Measurements from ENCODE around the gene CERK. TPM values are rescaled to one million over a fixed set of nuclear protein-coding genes. Genes with fewer than 3 reads are reported as not detected.

Gene CERK
- polyA plus RNA-seq, 1 donor from 2014 or later = 57.4 TPM

DNA sequence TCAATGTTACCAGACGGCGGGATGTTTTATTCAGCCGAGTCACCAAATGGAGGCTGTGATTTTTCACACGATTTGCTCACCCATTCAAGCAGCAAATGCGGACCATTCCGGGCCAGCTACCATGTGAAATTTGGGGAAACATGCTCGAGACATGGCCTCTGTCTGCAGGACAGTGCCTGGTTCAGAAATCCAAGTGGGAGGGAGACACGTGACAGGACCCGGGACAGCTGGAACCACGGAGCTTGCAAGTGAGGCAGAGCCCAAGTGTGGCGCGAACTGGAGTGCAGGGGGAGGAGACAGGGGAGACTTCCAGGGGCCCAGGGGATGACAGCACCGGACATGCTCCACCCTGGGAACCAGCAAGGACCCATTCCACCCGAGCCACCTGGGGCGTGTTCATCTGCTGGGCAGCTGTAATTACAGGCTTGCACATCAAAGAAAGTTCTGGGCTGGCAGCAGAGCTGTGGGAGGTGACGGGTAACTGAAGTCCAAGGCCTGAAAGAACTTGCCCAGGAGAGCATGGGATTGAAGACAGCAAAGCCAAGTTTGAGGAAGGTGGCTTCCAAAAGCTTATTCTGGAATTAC lies 16.5 kb downstream of the CERK start:
- Histone ChIP-seq H4K20me1 (ENCODE audit: insufficient read depth) (no peaks in the 10 kb centered on the region), H2AFZ (ENCODE audit: low read depth, low read length) (no peak overlapping the region), H3F3A (ENCODE audit: insufficient read depth, low read length, poor library complexity, severe bottlenecking) (no peaks in the 10 kb centered on the region), H3K4me3 (ENCODE audit: low read length) (no peak overlapping the region), H3K36me3 (ENCODE audit: insufficient read depth, low read length) (no peaks in the 10 kb centered on the region), H3K27me3 (ENCODE audit: insufficient read depth, low read depth, low read length) (no peaks in the 10 kb centered on the region), H3K79me2 (replicated peaks; ENCODE audit: insufficient read depth, low read length) (no peaks in the 10 kb centered on the region), H3K27ac (ENCODE audit: low read length) (no peak overlapping the region), H3K9me3 (ENCODE audit: low read length) (no peaks in the 10 kb centered on the region), H3K4me2 (ENCODE audit: low read length) (no peak overlapping the region), H3K9me2 (ENCODE audit: insufficient read depth, low read length) (no peaks in the 10 kb centered on the region), H3K9ac (ENCODE audit: low read length) (no peak overlapping the region)
- TF ChIP-seq EP300 (conservative IDR thresholded peaks at IDR 0.05; ENCODE audit: poor library complexity, severe bottlenecking) (no peak), MXI1 (conservative IDR thresholded peaks at IDR 0.05; ENCODE audit: poor library complexity, severe bottlenecking) (no peak), EZH2 (IDR thresholded peaks at IDR 0.05; ENCODE audit: borderline replicate concordance, insufficient read depth, low read length, poor library complexity, severe bottlenecking) (no peak), SMC3 (conservative IDR thresholded peaks at IDR 0.05; ENCODE audit: poor library complexity) (no peak), RAD21 (conservative IDR thresholded peaks at IDR 0.05) (no peak), TAF1 (IDR thresholded peaks at IDR 0.05; ENCODE audit: low read depth) (no peak), POLR2AphosphoS5 (IDR thresholded peaks at IDR 0.05) (no peak)
- TF ChIP-seq, protein P1, sequence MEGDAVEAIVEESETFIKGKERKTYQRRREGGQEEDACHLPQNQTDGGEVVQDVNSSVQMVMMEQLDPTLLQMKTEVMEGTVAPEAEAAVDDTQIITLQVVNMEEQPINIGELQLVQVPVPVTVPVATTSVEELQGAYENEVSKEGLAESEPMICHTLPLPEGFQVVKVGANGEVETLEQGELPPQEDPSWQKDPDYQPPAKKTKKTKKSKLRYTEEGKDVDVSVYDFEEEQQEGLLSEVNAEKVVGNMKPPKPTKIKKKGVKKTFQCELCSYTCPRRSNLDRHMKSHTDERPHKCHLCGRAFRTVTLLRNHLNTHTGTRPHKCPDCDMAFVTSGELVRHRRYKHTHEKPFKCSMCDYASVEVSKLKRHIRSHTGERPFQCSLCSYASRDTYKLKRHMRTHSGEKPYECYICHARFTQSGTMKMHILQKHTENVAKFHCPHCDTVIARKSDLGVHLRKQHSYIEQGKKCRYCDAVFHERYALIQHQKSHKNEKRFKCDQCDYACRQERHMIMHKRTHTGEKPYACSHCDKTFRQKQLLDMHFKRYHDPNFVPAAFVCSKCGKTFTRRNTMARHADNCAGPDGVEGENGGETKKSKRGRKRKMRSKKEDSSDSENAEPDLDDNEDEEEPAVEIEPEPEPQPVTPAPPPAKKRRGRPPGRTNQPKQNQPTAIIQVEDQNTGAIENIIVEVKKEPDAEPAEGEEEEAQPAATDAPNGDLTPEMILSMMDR (IDR thresholded peaks at IDR 0.05; ENCODE audit: poor library complexity, severe bottlenecking) = no peak
- TF ChIP-seq, protein P2, sequence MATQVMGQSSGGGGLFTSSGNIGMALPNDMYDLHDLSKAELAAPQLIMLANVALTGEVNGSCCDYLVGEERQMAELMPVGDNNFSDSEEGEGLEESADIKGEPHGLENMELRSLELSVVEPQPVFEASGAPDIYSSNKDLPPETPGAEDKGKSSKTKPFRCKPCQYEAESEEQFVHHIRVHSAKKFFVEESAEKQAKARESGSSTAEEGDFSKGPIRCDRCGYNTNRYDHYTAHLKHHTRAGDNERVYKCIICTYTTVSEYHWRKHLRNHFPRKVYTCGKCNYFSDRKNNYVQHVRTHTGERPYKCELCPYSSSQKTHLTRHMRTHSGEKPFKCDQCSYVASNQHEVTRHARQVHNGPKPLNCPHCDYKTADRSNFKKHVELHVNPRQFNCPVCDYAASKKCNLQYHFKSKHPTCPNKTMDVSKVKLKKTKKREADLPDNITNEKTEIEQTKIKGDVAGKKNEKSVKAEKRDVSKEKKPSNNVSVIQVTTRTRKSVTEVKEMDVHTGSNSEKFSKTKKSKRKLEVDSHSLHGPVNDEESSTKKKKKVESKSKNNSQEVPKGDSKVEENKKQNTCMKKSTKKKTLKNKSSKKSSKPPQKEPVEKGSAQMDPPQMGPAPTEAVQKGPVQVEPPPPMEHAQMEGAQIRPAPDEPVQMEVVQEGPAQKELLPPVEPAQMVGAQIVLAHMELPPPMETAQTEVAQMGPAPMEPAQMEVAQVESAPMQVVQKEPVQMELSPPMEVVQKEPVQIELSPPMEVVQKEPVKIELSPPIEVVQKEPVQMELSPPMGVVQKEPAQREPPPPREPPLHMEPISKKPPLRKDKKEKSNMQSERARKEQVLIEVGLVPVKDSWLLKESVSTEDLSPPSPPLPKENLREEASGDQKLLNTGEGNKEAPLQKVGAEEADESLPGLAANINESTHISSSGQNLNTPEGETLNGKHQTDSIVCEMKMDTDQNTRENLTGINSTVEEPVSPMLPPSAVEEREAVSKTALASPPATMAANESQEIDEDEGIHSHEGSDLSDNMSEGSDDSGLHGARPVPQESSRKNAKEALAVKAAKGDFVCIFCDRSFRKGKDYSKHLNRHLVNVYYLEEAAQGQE (IDR thresholded peaks at IDR 0.05; ENCODE audit: borderline replicate concordance) = no peak

DNA sequence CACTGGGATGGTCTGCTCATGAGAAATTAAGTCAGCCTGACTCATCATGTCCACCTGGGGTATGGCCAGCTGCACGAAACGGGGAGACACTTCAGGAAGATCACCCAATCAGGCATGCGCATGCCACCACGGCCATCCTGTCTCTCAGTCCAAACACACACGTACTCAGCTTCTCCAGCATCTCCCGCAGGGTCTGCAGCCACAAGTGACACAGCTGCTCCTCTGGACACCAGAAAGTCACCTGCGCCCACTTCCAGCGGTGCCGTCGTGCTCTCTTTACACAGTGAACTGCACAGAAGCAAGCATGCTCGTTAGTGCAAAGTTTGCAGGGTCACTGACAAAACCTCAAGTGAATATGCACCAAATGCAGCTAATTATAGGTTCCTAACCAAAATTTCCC lies 18.1 kb downstream of the CERK start:
- H2AFZ ChIP-seq (ENCODE audit: low read depth, low read length) = no peak overlapping the region
- no peak overlapping the region for H3K4me3 ChIP-seq (ENCODE audit: low read length)
- H3K36me3 ChIP-seq (ENCODE audit: insufficient read depth, low read length) = no peaks in the 10 kb centered on the region
- H3K9me2 ChIP-seq (ENCODE audit: insufficient read depth, low read length) = no peaks in the 10 kb centered on the region
- no peaks in the 10 kb centered on the region for H4K20me1 ChIP-seq (ENCODE audit: insufficient read depth)
- no peak overlapping the region for H3K27ac ChIP-seq (ENCODE audit: low read length)
- no peaks in the 10 kb centered on the region for H3F3A ChIP-seq (ENCODE audit: insufficient read depth, low read length, poor library complexity, severe bottlenecking)
- no peak overlapping the region for H3K9ac ChIP-seq (ENCODE audit: low read length)
- H3K4me2 ChIP-seq (ENCODE audit: low read length) = no peak overlapping the region
- TF ChIP-seq, protein P1 (IDR thresholded peaks at IDR 0.05; ENCODE audit: poor library complexity, severe bottlenecking) = no peak
- TF ChIP-seq, protein P2 (IDR thresholded peaks at IDR 0.05; ENCODE audit: borderline replicate concordance) = no peak
- TF ChIP-seq EP300 (conservative IDR thresholded peaks at IDR 0.05; ENCODE audit: poor library complexity, severe bottlenecking) (no peak), POLR2AphosphoS5 (IDR thresholded peaks at IDR 0.05) (no peak), MXI1 (conservative IDR thresholded peaks at IDR 0.05; ENCODE audit: poor library complexity, severe bottlenecking) (no peak), RAD21 (conservative IDR thresholded peaks at IDR 0.05) (no peak), TAF1 (IDR thresholded peaks at IDR 0.05; ENCODE audit: low read depth) (no peak)
- no peaks in the 10 kb centered on the region for H3K79me2 ChIP-seq (replicated peaks; ENCODE audit: insufficient read depth, low read length)
- no peaks in the 10 kb centered on the region for H3K27me3 ChIP-seq (ENCODE audit: insufficient read depth, low read depth, low read length)
- no peaks in the 10 kb centered on the region for H3K9me3 ChIP-seq (ENCODE audit: low read length)
